Bone marrow (tissue), 2 donors: Measurements from ENCODE around the gene ACSF3.
"Not testable (repeated sequence)": the region's sequence is repeated elsewhere in the genome, so short reads cannot be mapped to it uniquely, and the experiment has no call there.

ENCODE experiments used
- DNase-seq, 2 donors: peaks; one replicate each; lab custom pipeline; 2025; lab: John Stamatoyannopoulos, UW

Gene ACSF3

GRCh38 chr16:89175280-89176146, 81.9 kb downstream of the ACSF3 start:
- DNase-seq = no peak

- DNase-seq = no peak
These were observed 82.6 kb downstream of the ACSF3 start for GRCh38 chr16:89176147-89176690.

GRCh38 chr16:89176717-89177116, 83.1 kb downstream of the ACSF3 start:
- no peak for DNase-seq

- no peak for DNase-seq
These were observed 83.8 kb downstream of the ACSF3 start for GRCh38 chr16:89177501-89177900.

DNA sequence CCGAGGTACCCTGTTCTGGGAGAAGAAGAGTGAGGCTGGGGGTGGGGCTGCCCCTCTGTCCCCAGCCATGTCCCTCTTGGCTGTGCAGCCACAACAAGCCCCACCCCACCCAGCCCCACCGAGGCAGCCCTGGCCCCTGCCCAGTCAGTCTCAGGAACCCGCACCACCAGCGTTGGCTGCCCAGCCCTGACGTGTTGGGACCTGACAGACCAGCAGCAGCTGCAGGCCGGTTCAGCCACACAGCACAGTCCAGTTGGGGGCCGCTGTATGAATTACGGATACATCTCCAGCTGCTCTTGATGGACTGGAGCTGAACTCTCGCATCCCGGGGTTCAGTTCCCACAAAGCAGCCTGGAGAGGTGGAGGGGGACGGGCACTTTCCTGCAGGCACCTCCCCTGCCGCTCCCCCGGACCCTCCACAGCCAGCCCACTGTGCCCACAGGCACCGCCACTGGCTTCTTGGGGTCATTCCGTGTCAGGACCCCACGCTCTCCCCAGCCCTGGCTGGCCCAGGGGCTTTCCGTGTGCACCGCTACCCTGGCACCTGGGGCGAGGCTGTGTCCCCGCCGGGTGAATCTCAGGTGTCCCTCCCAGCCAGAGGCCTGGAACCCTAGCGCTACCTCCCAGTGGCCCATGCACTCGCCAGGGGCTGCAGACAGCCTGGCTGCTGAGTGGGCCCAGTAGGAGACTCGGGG, 84.9 kb downstream of the ACSF3 start:
- no peak for DNase-seq

GRCh38 chr16:89179148-89179484, 85.5 kb downstream of the ACSF3 start:
- no peak for DNase-seq

- no peak for DNase-seq
These were observed 86.1 kb downstream of the ACSF3 start for GRCh38 chr16:89179656-89180315.

GRCh38 chr16:89183463-89183862, 89.8 kb downstream of the ACSF3 start:
- DNase-seq = no peak

GRCh38 chr16:89183975-89184676, 90.5 kb downstream of the ACSF3 start:
- no peak for DNase-seq

- no peak for DNase-seq
These were observed 91.0 kb downstream of the ACSF3 start for GRCh38 chr16:89184677-89184932.

DNA sequence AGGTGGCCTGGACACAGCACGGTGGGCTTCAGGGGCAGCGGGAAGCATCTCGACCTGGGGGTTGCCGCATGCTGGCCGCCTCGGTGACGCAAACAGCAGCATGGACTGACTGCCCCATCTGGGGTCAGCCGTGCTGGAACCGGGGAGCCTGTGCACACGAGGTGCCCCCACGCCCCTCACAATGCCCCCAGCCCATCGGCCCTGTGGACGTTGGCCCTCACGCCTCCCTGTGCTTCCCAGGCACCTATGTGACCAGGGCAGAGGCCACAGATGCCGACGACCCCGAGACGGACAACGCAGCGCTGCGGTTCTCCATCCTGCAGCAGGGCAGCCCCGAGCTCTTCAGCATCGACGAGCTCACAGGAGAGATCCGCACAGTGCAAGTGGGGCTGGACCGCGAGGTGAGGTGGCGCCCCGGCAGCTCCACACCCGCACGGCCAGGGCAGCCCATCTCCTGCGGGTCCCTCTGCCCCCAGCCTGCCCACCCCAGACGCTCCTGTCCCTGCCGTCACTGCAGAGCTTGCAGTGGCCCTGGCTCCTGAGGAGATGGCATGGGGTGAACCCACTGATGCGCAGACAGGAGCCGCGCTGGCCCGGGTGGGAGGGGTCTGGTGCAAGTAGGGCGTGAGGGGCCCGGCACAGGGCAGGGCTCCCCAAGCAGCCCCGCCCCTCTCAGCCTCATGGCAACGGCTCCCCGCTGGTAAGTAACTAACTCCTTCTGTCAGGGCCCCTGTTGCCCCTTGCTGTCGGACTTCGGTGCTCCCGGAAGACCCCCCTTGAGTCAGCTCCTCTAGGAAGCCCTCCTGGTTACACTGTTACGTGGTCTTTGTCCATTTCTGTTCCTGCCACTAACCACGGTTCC, 91.5 kb downstream of the ACSF3 start:
- no peak for DNase-seq

DNA sequence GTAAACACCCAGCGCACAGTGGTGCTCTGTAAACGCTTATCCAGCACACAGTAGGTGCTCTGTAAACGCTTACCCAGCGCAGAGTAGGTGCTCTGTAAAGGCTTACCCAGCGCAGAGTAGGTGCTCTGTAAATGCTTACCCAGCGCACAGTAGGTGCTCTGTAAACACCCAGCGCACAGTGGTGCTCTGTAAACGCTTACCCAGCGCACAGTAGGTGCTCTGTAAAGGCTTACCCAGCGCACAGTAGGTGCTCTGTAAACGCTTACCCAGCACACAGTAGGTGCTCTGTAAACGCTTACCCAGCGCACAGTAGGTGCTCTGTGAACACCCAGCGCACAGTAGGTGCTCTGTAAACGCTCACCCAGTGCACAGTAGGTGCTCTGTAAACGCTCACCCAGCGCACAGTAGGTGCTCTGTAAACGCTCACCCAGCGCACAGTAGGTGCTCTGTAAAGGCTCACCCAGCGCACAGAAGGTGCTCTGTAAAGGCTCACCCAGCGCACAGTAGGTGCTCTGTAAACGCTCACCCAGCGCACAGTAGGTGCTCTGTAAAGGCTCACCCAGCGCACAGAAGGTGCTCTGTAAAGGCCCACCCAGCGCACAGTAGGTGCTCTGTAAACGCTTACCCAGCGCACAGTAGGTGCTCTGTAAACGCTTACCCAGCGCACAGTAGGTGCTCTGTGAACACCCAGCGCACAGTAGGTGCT, 92.4 kb downstream of the ACSF3 start:
- not testable (repeated sequence) for DNase-seq

DNA sequence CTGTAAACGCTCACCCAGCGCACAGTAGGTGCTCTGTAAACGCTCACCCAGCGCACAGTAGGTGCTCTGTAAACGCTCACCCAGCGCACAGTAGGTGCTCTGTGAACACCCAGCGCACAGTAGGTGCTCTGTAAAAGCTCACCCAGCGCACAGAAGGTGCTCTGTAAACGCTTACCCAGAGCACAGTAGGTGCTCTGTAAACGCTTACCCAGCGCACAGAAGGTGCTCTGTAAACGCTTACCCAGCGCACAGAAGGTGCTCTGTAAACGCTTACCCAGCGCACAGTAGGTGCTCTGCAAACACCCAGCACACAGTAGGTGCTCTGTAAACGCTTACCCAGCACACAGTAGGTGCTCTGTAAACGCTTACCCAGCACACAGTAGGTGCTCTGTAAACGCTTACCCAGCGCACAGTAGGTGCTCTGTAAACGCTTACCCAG, 93.0 kb downstream of the ACSF3 start:
- not testable (repeated sequence) for DNase-seq

DNA sequence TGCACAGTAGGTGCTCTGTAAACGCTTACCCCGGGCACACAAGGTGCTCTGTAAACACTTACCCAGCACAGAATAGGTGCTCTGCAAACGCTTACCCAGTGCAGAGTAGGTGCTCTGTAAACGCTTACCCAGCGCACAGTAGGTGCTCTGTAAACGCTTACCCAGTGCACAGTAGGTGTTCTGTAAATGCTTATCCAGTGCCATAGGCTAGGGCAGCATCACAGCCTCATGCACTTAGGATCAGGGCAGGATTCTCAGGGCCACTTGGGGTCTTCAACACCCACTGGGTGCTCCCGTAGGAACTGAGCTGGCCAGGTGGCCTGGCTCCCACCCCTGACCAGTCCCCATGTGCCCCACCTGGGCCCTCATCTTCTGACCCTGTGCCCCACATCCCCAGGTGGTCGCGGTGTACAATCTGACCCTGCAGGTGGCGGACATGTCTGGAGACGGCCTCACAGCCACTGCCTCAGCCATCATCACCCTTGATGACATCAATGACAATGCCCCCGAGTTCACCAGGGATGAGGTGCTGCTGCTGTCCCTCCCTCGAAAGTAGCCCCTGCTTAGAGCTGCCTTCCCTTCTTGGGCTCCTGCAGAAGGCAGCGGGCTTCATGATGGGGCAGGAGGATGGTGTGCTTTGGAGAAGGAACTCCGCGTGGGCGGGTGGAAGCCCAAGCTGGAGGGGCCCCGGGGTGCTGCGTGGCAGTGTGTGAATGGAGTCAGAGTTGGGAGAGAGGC, 93.5 kb downstream of the ACSF3 start:
- DNase-seq = peak in 1 of 2 donors; percentile 13

GRCh38 chr16:89187770-89188392, 94.2 kb downstream of the ACSF3 start:
- DNase-seq = no peak

DNA sequence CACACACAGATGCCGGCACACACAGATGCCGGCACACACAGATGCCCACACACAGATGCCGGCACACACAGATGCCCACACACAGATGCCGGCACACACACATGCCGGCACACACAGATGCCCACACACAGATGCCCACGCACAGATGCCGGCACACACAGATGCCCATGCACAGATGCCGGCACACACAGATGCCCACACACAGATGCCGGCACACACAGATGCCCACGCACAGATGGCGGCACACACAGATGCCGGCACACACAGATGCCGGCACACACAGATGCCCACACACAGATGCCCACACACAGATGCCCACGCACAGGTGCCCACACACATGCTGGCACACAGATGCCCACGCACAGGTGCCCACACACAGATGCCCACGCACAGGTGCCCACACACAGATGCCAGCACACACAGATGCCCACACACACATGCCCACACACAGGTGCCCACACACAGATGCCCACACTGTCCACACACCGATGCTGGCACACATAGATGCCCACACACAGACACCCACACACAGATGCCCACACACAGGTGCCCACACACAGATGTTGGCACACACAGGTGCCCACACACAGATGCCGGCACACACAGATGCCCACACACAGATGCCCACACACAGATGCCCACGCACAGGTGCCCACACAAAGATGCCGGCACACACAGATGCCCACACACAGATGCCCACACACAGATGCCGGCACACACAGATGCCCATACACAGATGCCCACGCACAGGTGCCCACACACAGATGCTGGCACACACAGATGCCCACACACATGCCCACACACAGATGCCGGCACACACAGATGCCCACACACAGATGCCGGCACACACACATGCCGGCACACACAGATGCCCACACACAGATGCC, 95.1 kb downstream of the ACSF3 start:
- not testable (repeated sequence) for DNase-seq

DNA sequence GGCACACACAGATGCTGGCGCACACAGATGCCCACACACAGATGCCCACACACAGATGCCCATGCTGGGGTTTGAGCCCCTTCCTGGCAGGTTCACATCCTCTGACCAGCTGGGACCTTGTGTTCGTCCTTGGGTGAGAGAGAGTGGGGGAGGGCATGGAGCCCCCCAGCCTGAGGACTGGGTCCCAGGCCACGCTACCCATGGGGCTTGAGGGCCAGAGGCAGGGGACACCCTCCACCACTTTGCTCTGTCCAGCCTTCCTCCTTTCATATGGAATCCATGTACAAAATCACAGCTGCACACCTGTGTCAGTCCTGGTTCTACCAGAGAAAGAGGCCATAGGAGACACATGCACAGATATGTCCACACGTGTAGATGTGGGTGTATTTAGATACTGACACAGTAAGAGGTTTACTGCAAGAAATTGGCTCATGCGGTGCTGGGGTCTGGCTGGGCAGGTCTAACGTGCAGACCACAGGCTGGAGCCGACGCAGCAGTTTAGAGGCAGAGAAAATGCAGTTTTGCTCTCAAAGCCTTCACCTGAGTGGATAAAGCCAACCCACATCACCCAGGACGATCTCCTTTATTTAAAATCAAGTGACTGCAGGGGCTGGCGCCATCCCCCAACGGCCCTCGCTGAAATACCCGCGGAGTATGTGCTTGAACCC, 95.8 kb downstream of the ACSF3 start:
- no peak for DNase-seq
